HT-29 (cell line): Measurements from ENCODE around the gene MOB3B. TPM values are rescaled to one million over a fixed set of nuclear protein-coding genes. Genes with fewer than 3 reads are reported as not detected.
"Not testable (repeated sequence)": the region's sequence is repeated elsewhere in the genome, so short reads cannot be mapped to it uniquely, and the experiment has no call there.

Source experiments
- DNase-seq: peaks from one replicate; pipeline ENCODE4 v3.0.0-alpha.2; 2015; ENCODE audit warnings: low spot score
- total RNA-seq: library from RNA; depleted of rRNA; stranded (reverse); fragments of >200 nt; shearing (Covaris generic); gene quantifications from 2 replicates; pipeline ENCODE4 v1.2.3, GENCODE V29; 2014

Gene MOB3B
- total RNA-seq, 1 experiment from 2014 or later: 3.1 TPM

GRCh38 chr9:27448356-27448755 lies 81.3 kb downstream of the MOB3B start:
- DNase-seq: not testable (repeated sequence)

GRCh38 chr9:27447031-27447683 lies 82.5 kb downstream of the MOB3B start:
- DNase-seq: no peak

- no peak for DNase-seq
These were observed 83.9 kb downstream of the MOB3B start for GRCh38 chr9:27445688-27446087.

GRCh38 chr9:27445057-27445595 lies 84.5 kb downstream of the MOB3B start:
- DNase-seq: no peak

- DNase-seq: no peak
These were observed 87.2 kb downstream of the MOB3B start for GRCh38 chr9:27442464-27442863.

- DNase-seq: no peak
These were observed 87.9 kb downstream of the MOB3B start for GRCh38 chr9:27441741-27442070.

- DNase-seq: no peak
These were observed 88.5 kb downstream of the MOB3B start for GRCh38 chr9:27440888-27441740.

GRCh38 chr9:27438522-27438921 lies 91.1 kb downstream of the MOB3B start:
- DNase-seq: no peak

GRCh38 chr9:27437652-27438373 lies 91.8 kb downstream of the MOB3B start:
- no peak for DNase-seq

- no peak for DNase-seq
These were observed 93.4 kb downstream of the MOB3B start for GRCh38 chr9:27436234-27436633.

GRCh38 chr9:27433631-27434325 lies 95.8 kb downstream of the MOB3B start:
- no peak for DNase-seq

GRCh38 chr9:27432308-27432707 lies 97.3 kb downstream of the MOB3B start:
- no peak for DNase-seq

GRCh38 chr9:27431543-27432147 lies 98.0 kb downstream of the MOB3B start:
- no peak for DNase-seq

- DNase-seq: no peak
These were observed 98.7 kb downstream of the MOB3B start for GRCh38 chr9:27430750-27431535.

GRCh38 chr9:27429917-27430316 lies 99.7 kb downstream of the MOB3B start:
- no peak for DNase-seq

- peak; percentile 41 for DNase-seq
These were observed 100.2 kb downstream of the MOB3B start for GRCh38 chr9:27429436-27429835.

- DNase-seq: no peak
These were observed 101.1 kb downstream of the MOB3B start for GRCh38 chr9:27428551-27428950.

- peak; percentile 47 for DNase-seq
These were observed 102.4 kb downstream of the MOB3B start for GRCh38 chr9:27427272-27427643.

- DNase-seq: peak; percentile 23
These were observed 102.9 kb downstream of the MOB3B start for GRCh38 chr9:27426511-27427271.
